ENCODE data around the gene PRSS56. TPM values are rescaled to one million over a fixed set of nuclear protein-coding genes. Genes with fewer than 3 reads are reported as not detected.

Gene PRSS56
- total RNA-seq, 4 donors from 2014 or later: not detected

DNA sequence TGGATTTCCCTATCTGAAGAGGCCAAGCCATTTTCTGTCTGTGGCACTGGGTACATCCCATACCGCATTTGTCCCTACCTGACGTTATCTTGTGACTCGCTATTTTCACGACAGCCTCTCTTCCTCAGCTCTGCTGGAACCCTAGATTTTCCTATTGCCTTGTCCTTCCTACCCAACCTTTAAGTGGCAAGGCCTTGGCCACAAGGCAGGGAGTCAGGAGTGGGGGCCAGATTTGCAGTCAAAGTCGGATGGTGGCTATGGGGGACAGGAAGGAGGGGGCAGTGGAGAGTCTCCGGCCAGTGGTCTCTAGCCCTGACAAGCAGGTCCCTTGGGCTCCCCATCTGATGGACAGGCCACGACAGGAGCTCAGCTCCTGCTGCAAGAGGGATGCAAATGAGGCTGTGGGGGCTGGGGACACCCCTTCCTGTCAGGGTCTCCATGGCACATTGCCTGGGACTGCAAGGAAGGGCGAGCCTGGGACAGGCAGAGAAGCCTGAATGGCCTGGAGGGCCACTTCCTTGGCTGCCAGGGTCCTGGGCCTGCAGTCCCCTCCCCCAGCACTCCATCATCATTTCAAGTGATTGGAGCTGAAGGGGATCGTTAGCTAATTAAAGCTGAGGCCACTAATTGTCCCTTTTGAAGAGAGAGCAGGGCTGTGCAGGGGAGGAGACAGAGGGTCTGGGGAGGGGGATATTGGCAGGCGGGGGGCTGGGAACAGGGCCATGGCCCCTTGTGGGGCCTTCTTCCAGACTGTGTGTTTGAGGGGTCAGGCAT, 26.3 kb upstream of the PRSS56 start:
- intact Hi-C loops (cut with DNase I; ENCODE audit: low total_unique reads): no loop called here
- no peak for DNase-seq (ENCODE audit: low spot score in 2 of 2)
- H3K4me3 ChIP-seq (ENCODE audit: low read depth, poor library complexity, severe bottlenecking): no peak overlapping the region
- WGBS, 2 donors: 76 to 82% methylated on average over 10 of the region's 10 CpGs
- TF ChIP-seq POLR2A (IDR thresholded peaks at IDR 0.05): no peak
- TF ChIP-seq, protein P1, sequence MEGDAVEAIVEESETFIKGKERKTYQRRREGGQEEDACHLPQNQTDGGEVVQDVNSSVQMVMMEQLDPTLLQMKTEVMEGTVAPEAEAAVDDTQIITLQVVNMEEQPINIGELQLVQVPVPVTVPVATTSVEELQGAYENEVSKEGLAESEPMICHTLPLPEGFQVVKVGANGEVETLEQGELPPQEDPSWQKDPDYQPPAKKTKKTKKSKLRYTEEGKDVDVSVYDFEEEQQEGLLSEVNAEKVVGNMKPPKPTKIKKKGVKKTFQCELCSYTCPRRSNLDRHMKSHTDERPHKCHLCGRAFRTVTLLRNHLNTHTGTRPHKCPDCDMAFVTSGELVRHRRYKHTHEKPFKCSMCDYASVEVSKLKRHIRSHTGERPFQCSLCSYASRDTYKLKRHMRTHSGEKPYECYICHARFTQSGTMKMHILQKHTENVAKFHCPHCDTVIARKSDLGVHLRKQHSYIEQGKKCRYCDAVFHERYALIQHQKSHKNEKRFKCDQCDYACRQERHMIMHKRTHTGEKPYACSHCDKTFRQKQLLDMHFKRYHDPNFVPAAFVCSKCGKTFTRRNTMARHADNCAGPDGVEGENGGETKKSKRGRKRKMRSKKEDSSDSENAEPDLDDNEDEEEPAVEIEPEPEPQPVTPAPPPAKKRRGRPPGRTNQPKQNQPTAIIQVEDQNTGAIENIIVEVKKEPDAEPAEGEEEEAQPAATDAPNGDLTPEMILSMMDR (IDR thresholded peaks at IDR 0.05): no peak

DNA sequence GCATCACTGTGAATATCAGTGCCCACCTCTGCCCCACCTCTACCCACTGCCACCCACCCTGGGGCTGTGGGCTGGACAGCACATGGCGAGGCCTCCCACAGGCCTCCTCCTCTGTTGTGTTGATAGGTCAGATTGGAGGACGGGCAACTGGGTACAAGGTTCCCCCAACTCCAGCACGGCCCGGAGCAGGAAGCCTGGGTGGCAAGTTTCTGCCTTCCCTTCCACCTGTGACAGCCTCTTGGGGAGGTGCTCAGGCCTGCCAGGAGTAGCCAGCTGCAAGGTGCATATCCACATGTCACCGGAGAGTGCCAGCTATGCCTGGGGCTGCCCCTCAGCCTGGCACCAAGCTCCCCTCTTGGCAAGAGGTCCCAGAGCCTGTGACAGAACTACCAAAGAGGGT, 25.6 kb upstream of the PRSS56 start:
- no peak overlapping the region for H3K4me3 ChIP-seq (ENCODE audit: low read depth, poor library complexity, severe bottlenecking)
- DNase-seq (ENCODE audit: low spot score in 2 of 2): no peak
- TF ChIP-seq POLR2A (IDR thresholded peaks at IDR 0.05): no peak
- TF ChIP-seq, protein P1 (IDR thresholded peaks at IDR 0.05): no peak
- intact Hi-C loops (cut with DNase I; ENCODE audit: low total_unique reads): no loop called here
- WGBS, 2 donors: 82 to 89% methylated on average over 2 to 5 of the region's 5 CpGs

DNA sequence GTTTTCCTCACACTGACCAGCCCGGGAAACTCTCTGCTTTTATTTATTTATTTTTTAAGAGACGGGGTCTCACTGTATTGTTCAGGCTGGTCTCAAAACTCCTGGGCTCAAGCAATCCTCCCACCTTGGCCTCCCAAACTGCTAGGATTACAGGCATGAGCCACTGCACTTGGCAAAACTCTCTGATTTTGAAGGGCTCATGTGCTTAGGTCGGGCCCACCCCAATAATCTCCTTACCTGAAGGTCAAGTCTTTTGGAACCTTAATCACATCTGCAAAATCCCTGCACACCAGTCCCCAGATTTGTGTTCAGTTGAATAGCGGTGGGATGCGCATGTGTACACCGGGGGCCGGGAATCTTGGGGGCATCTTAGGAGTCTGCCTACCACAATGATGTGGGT, 24.9 kb upstream of the PRSS56 start:
- TF ChIP-seq, protein P1 (IDR thresholded peaks at IDR 0.05): no peak
- TF ChIP-seq POLR2A (IDR thresholded peaks at IDR 0.05): no peak
- intact Hi-C loops (cut with DNase I; ENCODE audit: low total_unique reads): no loop called here
- DNase-seq (ENCODE audit: low spot score in 2 of 2): no peak
- 94% methylated on average over 7 of the region's 7 CpGs for WGBS, 2 donors
- no peak overlapping the region for H3K4me3 ChIP-seq (ENCODE audit: low read depth, poor library complexity, severe bottlenecking)

DNA sequence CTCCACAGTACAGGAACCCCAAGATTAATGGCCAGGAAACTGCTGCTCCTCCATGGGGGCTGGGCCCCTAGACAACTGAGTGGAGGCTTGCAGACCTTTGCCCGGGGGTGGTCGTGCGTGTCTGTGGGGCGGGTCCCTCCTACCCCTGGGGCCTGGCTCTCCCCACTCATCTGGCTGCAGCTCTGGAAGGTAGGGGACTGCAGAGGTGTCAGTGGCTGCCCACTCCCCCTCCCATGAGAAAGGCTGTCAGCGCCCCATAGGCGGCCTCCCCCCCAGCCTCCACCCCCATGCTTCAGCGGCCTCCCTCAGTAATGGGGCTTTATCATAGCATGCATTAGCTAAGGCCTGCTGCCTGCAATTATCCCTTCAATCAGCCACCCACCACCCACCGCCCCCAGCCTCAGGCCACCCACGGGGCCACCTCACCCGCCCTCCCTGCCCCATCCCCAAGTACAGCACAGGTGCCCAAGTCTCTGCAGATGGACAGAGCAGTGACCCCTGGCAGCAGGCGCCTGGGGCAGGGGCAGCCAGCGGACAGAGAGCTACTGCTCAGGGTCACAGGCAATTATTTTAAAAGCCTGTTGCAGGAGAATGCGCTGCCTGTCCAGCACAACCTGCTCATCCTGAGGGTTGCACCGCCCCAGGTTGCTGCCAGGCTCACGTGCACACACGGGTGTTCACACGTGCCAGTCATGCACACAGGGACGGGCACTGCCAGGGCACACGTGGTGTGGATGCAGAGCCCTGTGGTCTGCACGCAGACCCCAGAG, 23.5 kb upstream of the PRSS56 start:
- no peak for TF ChIP-seq POLR2A (IDR thresholded peaks at IDR 0.05)
- TF ChIP-seq, protein P1 (IDR thresholded peaks at IDR 0.05): no peak
- no peak for DNase-seq (ENCODE audit: low spot score in 2 of 2)
- 67 to 83% methylated on average over 8 to 14 of the region's 20 CpGs for WGBS, 2 donors
- no peak overlapping the region for H3K4me3 ChIP-seq (ENCODE audit: low read depth, poor library complexity, severe bottlenecking)
- intact Hi-C loops (cut with DNase I; ENCODE audit: low total_unique reads): no loop called here

DNA sequence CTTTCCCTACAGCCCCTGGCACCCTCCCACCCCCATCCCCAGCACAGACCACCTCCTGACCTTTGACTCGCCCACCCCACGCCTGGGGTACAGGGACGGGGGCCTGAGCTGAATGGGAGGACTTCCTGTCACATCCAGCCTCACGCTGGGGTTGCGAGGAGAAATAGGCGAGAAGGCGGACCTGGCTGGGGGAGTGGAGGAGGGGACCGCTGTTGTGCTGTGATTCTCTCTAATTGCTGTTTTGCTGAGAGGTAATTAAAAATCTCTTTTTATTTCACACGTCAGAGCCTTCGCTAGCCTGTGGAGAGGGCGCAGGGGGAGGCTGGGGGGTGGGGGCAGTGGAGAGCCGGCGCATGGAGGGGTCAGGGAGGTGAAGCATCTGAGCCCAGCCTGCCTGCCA, 22.8 kb upstream of the PRSS56 start:
- TF ChIP-seq, protein P1 (IDR thresholded peaks at IDR 0.05): no peak
- TF ChIP-seq POLR2A (IDR thresholded peaks at IDR 0.05): no peak
- H3K4me3 ChIP-seq (ENCODE audit: low read depth, poor library complexity, severe bottlenecking): no peak overlapping the region
- DNase-seq (ENCODE audit: low spot score in 2 of 2): no peak
- 72 to 79% methylated on average over 13 of the region's 13 CpGs for WGBS, 2 donors
- intact Hi-C loops (cut with DNase I; ENCODE audit: low total_unique reads): no loop called here
